Measurements from ENCODE around the gene CDC23.

- TF ChIP-seq EZH2phosphoT487 (IDR thresholded peaks at IDR 0.05; ENCODE audit: borderline replicate concordance, low read depth, low read length) (no peak), CTCF (conservative IDR thresholded peaks at IDR 0.05; ENCODE audit: low read length) (no peak)
Measured at GRCh38 chr5:138258704-138259292, 45.7 kb upstream of the CDC23 start.
